ENCODE data around the gene RBM23.

DNA sequence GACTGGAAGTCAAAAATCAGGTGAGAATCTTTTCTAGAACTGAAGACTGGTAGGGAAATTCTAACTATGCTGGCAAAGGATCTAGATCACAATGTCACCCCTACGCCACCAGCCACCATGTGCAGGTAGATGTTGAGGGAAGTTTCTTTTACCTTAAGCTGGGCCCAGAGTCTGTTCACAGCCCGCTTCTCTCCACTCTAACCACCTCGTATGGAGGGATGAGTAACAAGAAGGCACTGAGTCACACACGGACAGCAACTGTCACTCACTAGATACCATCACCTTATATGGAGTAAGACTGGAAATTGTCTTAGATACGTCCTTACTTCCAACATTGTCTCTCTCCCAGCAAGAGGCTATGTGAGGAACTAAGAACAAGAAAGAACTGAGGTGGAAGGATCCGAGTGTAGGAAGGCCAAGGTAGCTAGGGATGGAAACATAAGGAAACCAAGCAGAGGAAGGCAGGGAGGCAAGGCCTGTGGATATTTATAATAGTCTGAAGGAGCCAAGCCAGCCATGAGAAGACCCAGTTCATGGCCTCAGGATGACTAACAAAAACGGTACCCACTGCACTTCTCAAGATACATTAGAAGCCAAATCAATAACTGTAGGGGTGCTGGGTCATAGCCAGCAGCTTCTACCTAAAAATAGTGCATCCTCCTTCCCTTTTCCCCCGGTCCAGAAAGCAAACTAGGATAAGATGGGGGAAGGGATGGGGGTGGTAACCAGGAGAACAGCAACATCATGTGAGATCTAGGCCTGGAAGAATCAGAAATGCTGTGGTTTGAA, 20.5 kb downstream of the RBM23 start:
- TF ChIP-seq, protein P1, sequence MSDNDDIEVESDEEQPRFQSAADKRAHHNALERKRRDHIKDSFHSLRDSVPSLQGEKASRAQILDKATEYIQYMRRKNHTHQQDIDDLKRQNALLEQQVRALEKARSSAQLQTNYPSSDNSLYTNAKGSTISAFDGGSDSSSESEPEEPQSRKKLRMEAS (IDR thresholded peaks at IDR 0.05) = no peak
- TF ChIP-seq CEBPB (IDR thresholded peaks at IDR 0.05) (no peak), RAD21 (IDR thresholded peaks at IDR 0.05; ENCODE audit: low read depth) (no peak), CREB1 (IDR thresholded peaks at IDR 0.05; ENCODE audit: low read depth) (no peak), EP300 (IDR thresholded peaks at IDR 0.05; ENCODE audit: borderline replicate concordance) (no peak), NFIC (IDR thresholded peaks at IDR 0.05) (no peak), YY1 (IDR thresholded peaks at IDR 0.05; ENCODE audit: low read depth) (no peak), FOXM1 (IDR thresholded peaks at IDR 0.05; ENCODE audit: borderline replicate concordance, low read depth) (no peak), TAF1 (IDR thresholded peaks at IDR 0.05; ENCODE audit: low read depth) (no peak), TCF12 (IDR thresholded peaks at IDR 0.05; ENCODE audit: low read depth) (no peak)

Measured in Ishikawa (cell line).